Neural progenitor cell (in vitro differentiated cells): Measurements from ENCODE around the gene PTCD2. TPM values are rescaled to one million over a fixed set of nuclear protein-coding genes. Genes with fewer than 3 reads are reported as not detected.
A peak's percentile ranks its signal among the peaks of the same experiment; 100 is the strongest.
"Not testable (repeated sequence)": the region's sequence is repeated elsewhere in the genome, so short reads cannot be mapped to it uniquely, and the experiment has no call there.

ENCODE experiments used
- DNase-seq: peaks from one replicate; pipeline ENCODE4 v3.0.0-alpha.2; 2016; ENCODE audit warnings: low spot score
- H2AFZ ChIP-seq: fragments of 200-600 bp; sonication (generic); replicated peaks from 2 replicates; pipeline ENCODE4 v1.6.1; 2016; ENCODE audit warnings: antibody characterized with exemption
- H3F3A ChIP-seq: fragments of 200-600 bp; sonication (generic); 2 replicates; pipeline ENCODE4 v1.6.1; 2016; ENCODE audit warnings: antibody characterized with exemption, low read depth
- H3K27ac ChIP-seq: fragments of 200-600 bp; sonication (generic); 2 replicates; pipeline ENCODE4 v1.5.1; 2016; ENCODE audit warnings: mild to moderate bottlenecking
- H3K27me3 ChIP-seq: fragments of 200-600 bp; sonication (generic); 2 replicates; pipeline ENCODE4 v1.6.1; 2016; ENCODE audit warnings: mild to moderate bottlenecking, moderate library complexity
- H3K36me3 ChIP-seq: fragments of 200-600 bp; sonication (generic); 2 replicates; pipeline ENCODE4 v1.5.1; 2016
- H3K4me1 ChIP-seq: fragments of 200-600 bp; sonication (generic); 2 replicates; pipeline ENCODE4 v1.6.1; 2016; ENCODE audit warnings: mixed run types
- H3K4me2 ChIP-seq: fragments of 200-600 bp; sonication (generic); 2 replicates; pipeline ENCODE4 v1.6.1; 2016
- H3K4me3 ChIP-seq: fragments of 200-600 bp; sonication (generic); 2 replicates; pipeline ENCODE4 v1.5.1; 2016
- H3K79me2 ChIP-seq: fragments of 200-600 bp; sonication (generic); 2 replicates; pipeline ENCODE4 v1.6.1; 2016; ENCODE audit warnings: low read depth
- H3K9ac ChIP-seq: fragments of 200-600 bp; sonication (generic); 2 replicates; pipeline ENCODE4 v1.6.1; 2016
- H3K9me3 ChIP-seq: fragments of 200-600 bp; sonication (generic); 2 replicates; pipeline ENCODE4 v1.5.1; 2016; ENCODE audit warnings: low read depth
- H4K20me1 ChIP-seq: fragments of 200-600 bp; sonication (generic); 2 replicates; pipeline ENCODE4 v1.6.1; 2016; ENCODE audit warnings: low read depth
- H3K27ac Mint-ChIP-seq: 3 replicates; pipeline ENCODE4 v1.8.0; 2021; ENCODE audit warnings: mixed read lengths
- H3K27me3 Mint-ChIP-seq: 2 replicates; pipeline ENCODE4 v1.8.0; 2022; ENCODE audit warnings: low read depth, mild to moderate bottlenecking, inconsistent platforms, moderate library complexity, mixed read lengths; ENCODE audit not compliant: insufficient read depth
- H3K36me3 Mint-ChIP-seq: 3 replicates; pipeline ENCODE4 v1.8.0; 2021; ENCODE audit warnings: mixed read lengths
- H3K4me1 Mint-ChIP-seq: 3 replicates; pipeline ENCODE4 v1.8.0; 2021; ENCODE audit warnings: mixed read lengths
- H3K4me3 Mint-ChIP-seq: 3 replicates; pipeline ENCODE4 v1.8.0; 2021; ENCODE audit warnings: mild to moderate bottlenecking, moderate library complexity, mixed read lengths
- H3K9me3 Mint-ChIP-seq: 3 replicates; pipeline ENCODE4 v1.8.0; 2020; ENCODE audit warnings: mixed read lengths
- EZH2 ChIP-seq: fragments of 200-600 bp; sonication (generic); IDR thresholded peaks from 2 replicates; pipeline ENCODE4 v1.6.1; 2017; ENCODE audit warnings: antibody characterized with exemption, mild to moderate bottlenecking, moderate library complexity
- EZH2phosphoT487 ChIP-seq: fragments of 200-600 bp; sonication (generic); IDR thresholded peaks from 2 replicates; pipeline ENCODE4 v1.6.1; 2017; ENCODE audit warnings: antibody characterized with exemption
- total RNA-seq: library from RNA; depleted of rRNA; stranded (reverse); fragments of >200 nt; gene quantifications from 2 replicates; pipeline ENCODE4 v1.2.3, GENCODE V29; 2015; ENCODE audit warnings: low replicate concordance
- TF ChIP-seq, protein P1 (sequence below): fragments of 200-600 bp; sonication (generic); IDR thresholded peaks from 2 replicates; pipeline ENCODE4 v1.5.1; 2017; ENCODE audit warnings: antibody characterized with exemption, mild to moderate bottlenecking

Gene PTCD2
- total RNA-seq, 1 donor from 2014 or later: 13.7 TPM

DNA sequence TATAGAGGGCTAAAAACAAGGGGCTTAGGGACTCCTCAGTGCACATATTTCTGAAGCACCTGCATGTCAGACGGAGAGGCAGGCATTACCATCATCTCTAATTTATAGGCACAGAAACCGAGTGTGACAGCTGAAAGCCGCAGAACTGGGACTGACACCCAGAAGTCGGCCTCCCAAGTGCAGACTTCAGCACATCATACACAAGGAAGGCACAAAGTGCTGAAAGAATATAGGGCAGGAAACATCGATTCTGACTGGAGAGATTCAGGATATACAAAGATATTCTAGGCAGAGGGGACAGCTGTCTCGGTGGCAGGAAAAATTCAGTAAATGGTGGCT is 11.4 kb upstream of the PTCD2 start:
- H3F3A ChIP-seq: peaks cover 29% of the 10 kb centered on the region
- TF ChIP-seq EZH2phosphoT487 (no peak), EZH2 (no peak)
- TF ChIP-seq, protein P1, sequence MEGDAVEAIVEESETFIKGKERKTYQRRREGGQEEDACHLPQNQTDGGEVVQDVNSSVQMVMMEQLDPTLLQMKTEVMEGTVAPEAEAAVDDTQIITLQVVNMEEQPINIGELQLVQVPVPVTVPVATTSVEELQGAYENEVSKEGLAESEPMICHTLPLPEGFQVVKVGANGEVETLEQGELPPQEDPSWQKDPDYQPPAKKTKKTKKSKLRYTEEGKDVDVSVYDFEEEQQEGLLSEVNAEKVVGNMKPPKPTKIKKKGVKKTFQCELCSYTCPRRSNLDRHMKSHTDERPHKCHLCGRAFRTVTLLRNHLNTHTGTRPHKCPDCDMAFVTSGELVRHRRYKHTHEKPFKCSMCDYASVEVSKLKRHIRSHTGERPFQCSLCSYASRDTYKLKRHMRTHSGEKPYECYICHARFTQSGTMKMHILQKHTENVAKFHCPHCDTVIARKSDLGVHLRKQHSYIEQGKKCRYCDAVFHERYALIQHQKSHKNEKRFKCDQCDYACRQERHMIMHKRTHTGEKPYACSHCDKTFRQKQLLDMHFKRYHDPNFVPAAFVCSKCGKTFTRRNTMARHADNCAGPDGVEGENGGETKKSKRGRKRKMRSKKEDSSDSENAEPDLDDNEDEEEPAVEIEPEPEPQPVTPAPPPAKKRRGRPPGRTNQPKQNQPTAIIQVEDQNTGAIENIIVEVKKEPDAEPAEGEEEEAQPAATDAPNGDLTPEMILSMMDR: no peak
- peak overlapping the region; percentile 57 for H3K27ac ChIP-seq
- Mint-ChIP-seq H3K27me3 (peaks cover 3% of the 10 kb centered on the region), H3K9me3 (no peaks in the 10 kb centered on the region), H3K27ac (peak overlapping the region; percentile 99), H3K36me3 (peaks cover 23% of the 10 kb centered on the region), H3K4me3 (peak overlapping the region; percentile 87), H3K4me1 (peaks cover 15% of the 10 kb centered on the region)
- peaks cover 50% of the 10 kb centered on the region for H3K79me2 ChIP-seq
- no peak overlapping the region for H2AFZ ChIP-seq
- peaks cover 9% of the 10 kb centered on the region for H3K36me3 ChIP-seq
- H3K9ac ChIP-seq: no peak overlapping the region
- no peak for DNase-seq
- no peaks in the 10 kb centered on the region for H3K9me3 ChIP-seq
- H3K4me3 ChIP-seq: no peak overlapping the region
- H4K20me1 ChIP-seq: no peaks in the 10 kb centered on the region
- H3K27me3 ChIP-seq: no peaks in the 10 kb centered on the region
- peaks cover 14% of the 10 kb centered on the region for H3K4me1 ChIP-seq
- peak overlapping the region; percentile 4 for H3K4me2 ChIP-seq

DNA sequence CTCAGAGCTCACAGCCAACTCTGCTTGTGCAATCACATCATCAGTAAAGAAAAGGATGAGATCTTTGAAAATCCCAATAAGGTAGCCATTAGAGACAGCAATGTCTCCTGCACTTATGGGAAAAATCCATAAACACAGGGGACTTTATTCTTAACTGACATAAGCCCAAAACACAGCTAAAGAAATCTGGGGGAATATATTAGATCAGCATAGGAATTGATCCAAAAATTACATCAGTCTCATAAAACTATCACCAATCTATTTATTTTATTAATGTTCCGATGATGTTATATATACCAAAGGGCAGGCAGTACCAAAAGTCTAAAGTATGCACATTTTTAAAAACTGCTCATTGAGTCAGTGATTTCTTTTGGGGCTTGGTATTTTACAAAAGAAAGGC is 7.0 kb upstream of the PTCD2 start:
- no peaks in the 10 kb centered on the region for H3K4me1 ChIP-seq
- H3K9me3 Mint-ChIP-seq: no peaks in the 10 kb centered on the region
- H3K4me3 ChIP-seq: no peak overlapping the region
- DNase-seq: no peak
- H3K9me3 ChIP-seq: no peaks in the 10 kb centered on the region
- TF ChIP-seq, protein P1: no peak
- TF ChIP-seq EZH2 (no peak), EZH2phosphoT487 (no peak)
- peaks cover 28% of the 10 kb centered on the region for H3K36me3 Mint-ChIP-seq
- no peak overlapping the region for H3K4me3 Mint-ChIP-seq
- peaks cover 9% of the 10 kb centered on the region for H3K36me3 ChIP-seq
- no peak overlapping the region for H3K4me2 ChIP-seq
- peaks cover 49% of the 10 kb centered on the region for H3K79me2 ChIP-seq
- H3K27me3 Mint-ChIP-seq: peaks cover 3% of the 10 kb centered on the region
- H3K27ac ChIP-seq: no peak overlapping the region
- H3K9ac ChIP-seq: no peak overlapping the region
- H3K4me1 Mint-ChIP-seq: peaks cover 7% of the 10 kb centered on the region
- H3F3A ChIP-seq: peaks cover 12% of the 10 kb centered on the region
- H2AFZ ChIP-seq: no peak overlapping the region
- H4K20me1 ChIP-seq: no peaks in the 10 kb centered on the region
- H3K27me3 ChIP-seq: no peaks in the 10 kb centered on the region
- no peak overlapping the region for H3K27ac Mint-ChIP-seq

DNA sequence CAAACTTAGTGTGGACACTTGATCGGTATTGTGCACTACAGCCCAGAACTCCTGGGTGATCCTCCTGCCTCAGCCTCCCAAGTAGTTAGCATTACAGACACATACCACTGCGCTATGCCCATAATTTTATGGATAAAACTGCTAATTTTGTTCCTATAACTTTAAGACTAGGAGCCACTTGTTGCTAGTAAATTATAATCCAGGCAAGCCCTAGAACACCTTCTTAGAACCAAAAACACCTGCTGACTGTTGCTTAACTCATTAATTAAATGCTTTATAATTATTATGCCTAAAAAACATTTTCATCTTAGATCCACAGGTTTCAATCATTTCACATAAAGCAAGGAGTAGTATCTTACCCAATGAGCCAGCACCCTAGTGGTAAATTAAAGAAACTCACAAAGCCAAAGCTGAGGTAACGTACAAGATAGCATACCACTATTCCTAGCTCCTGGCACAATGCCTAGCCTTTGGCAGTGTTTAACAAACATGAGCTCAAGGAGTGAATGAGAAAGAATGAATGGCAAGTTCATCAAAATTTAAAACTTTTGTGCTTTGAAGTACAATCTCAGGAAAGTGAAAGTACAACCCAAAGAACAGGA is 5.5 kb upstream of the PTCD2 start:
- Histone ChIP-seq H3K79me2 (peaks cover 64% of the 10 kb centered on the region), H2AFZ (no peak overlapping the region), H3K27ac (no peak overlapping the region), H3F3A (peaks cover 2% of the 10 kb centered on the region), H3K9ac (no peak overlapping the region), H3K4me2 (no peak overlapping the region), H3K4me3 (no peak overlapping the region), H3K36me3 (peaks cover 9% of the 10 kb centered on the region), H3K9me3 (no peaks in the 10 kb centered on the region), H3K27me3 (no peaks in the 10 kb centered on the region), H3K4me1 (peaks cover 4% of the 10 kb centered on the region), H4K20me1 (no peaks in the 10 kb centered on the region)
- TF ChIP-seq, protein P1: peak; percentile 11
- no peak for TF ChIP-seq EZH2
- no peaks in the 10 kb centered on the region for H3K27me3 Mint-ChIP-seq
- H3K27ac Mint-ChIP-seq: no peak overlapping the region
- peaks cover 24% of the 10 kb centered on the region for H3K36me3 Mint-ChIP-seq
- H3K4me3 Mint-ChIP-seq: no peak overlapping the region
- H3K9me3 Mint-ChIP-seq: no peaks in the 10 kb centered on the region
- peaks cover 8% of the 10 kb centered on the region for H3K4me1 Mint-ChIP-seq
- no peak for DNase-seq

DNA sequence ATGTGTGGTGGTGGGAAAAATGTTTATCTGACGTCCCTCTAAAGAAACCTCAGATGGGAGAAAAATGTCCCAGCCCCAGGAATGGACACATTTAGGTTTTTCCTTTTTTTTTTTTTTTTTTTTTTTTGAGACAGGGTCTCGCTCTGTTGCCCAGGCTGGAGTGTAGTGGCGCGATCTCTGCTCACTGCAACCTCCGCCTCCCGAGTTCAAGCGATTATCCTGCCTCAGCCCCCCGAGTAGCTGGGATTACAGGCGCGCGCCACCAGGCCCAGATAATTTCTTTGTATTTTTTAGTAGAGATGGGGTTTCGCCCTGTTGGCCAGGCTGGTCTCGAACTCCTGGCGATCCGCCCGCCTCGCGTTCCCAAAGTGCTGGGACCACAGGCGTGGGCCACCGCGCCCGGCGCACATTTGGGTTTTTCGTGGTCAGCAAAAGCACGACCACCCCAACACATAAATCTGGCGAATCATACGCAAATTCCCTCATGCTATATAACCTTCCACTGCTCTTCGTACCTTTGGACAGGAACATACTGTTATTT is 668 bp upstream of the PTCD2 start:
- not testable (repeated sequence) for H3K27me3 ChIP-seq, H3K9me3 ChIP-seq, H3K9me3 Mint-ChIP-seq, H4K20me1 ChIP-seq, H3K27me3 Mint-ChIP-seq, H3K36me3 ChIP-seq, H3K4me1 ChIP-seq
- DNase-seq: peak; percentile 46
- Histone ChIP-seq H3K4me3 (peak overlapping the region; percentile 75), H3K79me2 (peaks cover 63% of the 10 kb centered on the region), H3K27ac (peak overlapping the region; percentile 86), H3K4me2 (peak overlapping the region; percentile 76), H2AFZ (peak overlapping the region; percentile 75), H3K9ac (peak overlapping the region; percentile 83), H3F3A (peaks cover 10% of the 10 kb centered on the region)
- H3K4me3 Mint-ChIP-seq: peak overlapping the region; percentile 97
- peaks cover 18% of the 10 kb centered on the region for H3K4me1 Mint-ChIP-seq
- H3K27ac Mint-ChIP-seq: peak overlapping the region; percentile 91
- peaks cover 14% of the 10 kb centered on the region for H3K36me3 Mint-ChIP-seq
